HepG2 (cell line): ENCODE data around the gene PRPF4. TPM values are rescaled to one million over a fixed set of nuclear protein-coding genes. Genes with fewer than 3 reads are reported as not detected.

Experiments
- CBX2 ChIP-seq, 2 experiments: fragments of 200-600 bp in 1 of 2; sonication (generic); formaldehyde crosslinking in 1 of 2; IDR thresholded peaks; 2 replicates each; pipeline versions ENCODE4 v1.7.0 to v1.8.1; 2018 to 2022; ENCODE audit warnings: low read depth in 2 of 2, low read length in 1 of 2, mild to moderate bottlenecking in 1 of 2, missing genetic modification reagents in 1 of 2
- HBP1 ChIP-seq: IDR thresholded peaks from 2 replicates; pipeline ENCODE4 v1.6.1; 2016; ENCODE audit warnings: low read depth, control low read depth
- HMG20B ChIP-seq: conservative IDR thresholded peaks from 2 replicates; pipeline ENCODE4 v1.6.1; 2016; ENCODE audit warnings: missing genetic modification reagents, missing compliant biosample characterization
- HNF4G ChIP-seq, 2 experiments: sonication (generic) in 1 of 2; formaldehyde crosslinking in 1 of 2; IDR thresholded peaks; 2 replicates each; pipeline versions ENCODE4 v1.4.0 to v1.6.1; 2011 to 2020; ENCODE audit warnings: borderline replicate concordance in 2 of 2, low read depth in 2 of 2, mild to moderate bottlenecking in 2 of 2, low read length in 1 of 2, missing genetic modification reagents in 1 of 2, moderate library complexity in 1 of 2
- MIER3 ChIP-seq: IDR thresholded peaks from 2 replicates; pipeline ENCODE4 v1.6.1; 2016; ENCODE audit warnings: missing compliant biosample characterization, borderline replicate concordance
- PAX8 ChIP-seq: sonication (generic); formaldehyde crosslinking; IDR thresholded peaks from 2 replicates; pipeline ENCODE4 v1.8.0; 2022; ENCODE audit warnings: mild to moderate bottlenecking, missing genetic modification reagents, borderline replicate concordance
- PPARG ChIP-seq: conservative IDR thresholded peaks from 2 replicates; pipeline ENCODE4 v1.6.1; 2016; ENCODE audit warnings: missing biosample characterization, missing genetic modification reagents
- UBTF ChIP-seq: sonication (generic); formaldehyde crosslinking; IDR thresholded peaks from 2 replicates; pipeline ENCODE4 v1.4.0; 2020; ENCODE audit warnings: mild to moderate bottlenecking, missing genetic modification reagents
- ZBTB20 ChIP-seq: sonication (generic); formaldehyde crosslinking; IDR thresholded peaks from 2 replicates; pipeline ENCODE4 v1.8.1; 2023; ENCODE audit warnings: missing genetic modification reagents, low read depth, mild to moderate bottlenecking, borderline replicate concordance
- ZFY ChIP-seq: sonication (generic); formaldehyde crosslinking; IDR thresholded peaks from 2 replicates; pipeline ENCODE4 v1.4.0; 2020; ENCODE audit warnings: missing genetic modification reagents
- ZNF121 ChIP-seq: sonication (generic); formaldehyde crosslinking; IDR thresholded peaks from 2 replicates; pipeline ENCODE4 v1.5.0; 2020; ENCODE audit warnings: mild to moderate bottlenecking, missing genetic modification reagents
- ZNF280D ChIP-seq: sonication (generic); formaldehyde crosslinking; IDR thresholded peaks from 2 replicates; pipeline ENCODE4 v1.5.1; 2020; ENCODE audit warnings: mild to moderate bottlenecking, missing genetic modification reagents
- ZNF441 ChIP-seq: sonication (generic); formaldehyde crosslinking; IDR thresholded peaks from 2 replicates; pipeline ENCODE4 v1.7.0; 2021; ENCODE audit warnings: missing genetic modification reagents, borderline replicate concordance
- ZNF607 ChIP-seq: sonication (generic); formaldehyde crosslinking; IDR thresholded peaks from 2 replicates; pipeline ENCODE4 v1.5.1; 2020; ENCODE audit warnings: missing genetic modification reagents, mild to moderate bottlenecking, borderline replicate concordance
- ZNF619 ChIP-seq: sonication (generic); formaldehyde crosslinking; IDR thresholded peaks from 2 replicates; pipeline ENCODE4 v1.4.0; 2020; ENCODE audit warnings: mild to moderate bottlenecking, missing genetic modification reagents
- polyA plus RNA-seq, 8 experiments: library from polyadenylated mRNA; depleted of rRNA in 3 of 8; stranded (reverse) in 7 of 8; unstranded in 1 of 8; fragments of >200 nt; fragmentation: Illumina TruSeq in 4 of 8; extraction: Trizol in 4 of 8; gene quantifications; 2 replicates each; pipeline versions ENCODE4 v1.2.1 to v1.2.3, GENCODE V29; 2011 to 2016; ENCODE audit warnings: low read depth in 4 of 8, missing spikeins in 1 of 8, mixed read lengths in 1 of 8; ENCODE audit not compliant: insufficient read depth in 1 of 8
- total RNA-seq, 5 experiments: library from RNA; depleted of rRNA; stranded (reverse); fragments of >200 nt; fragmentation: Illumina TruSeq; extraction: Trizol; gene quantifications; 2 replicates each; pipeline ENCODE4 v1.2.3, GENCODE V29; 2016; ENCODE audit warnings: low read depth in 1 of 5

Gene PRPF4
- total and polyA plus RNA-seq, 2 of the 13 experiments (the other 11 are each of a cell fraction or from before 2014, with no cell fraction given), result 10.3 to 49.0 TPM

- TF ChIP-seq HBP1 (CRISPR knock-in tag) (peak; percentile 88), ZNF121 (CRISPR knock-in tag) (no peak), HNF4G (IDR thresholded peaks at IDR 0.05; ENCODE audit: borderline replicate concordance, low read depth, low read length) (no peak), HNF4G (CRISPR knock-in tag; IDR thresholded peaks at IDR 0.05; ENCODE audit: borderline replicate concordance, low read depth) (peak; percentile 81), ZFY (peak; percentile 94), ZNF619 (CRISPR knock-in tag) (0 out of 2 replicates have a peak, but pooled peaks have one; percentile 75), ZNF441 (no peak), ZNF280D (CRISPR knock-in tag) (peak; percentile 84), UBTF (CRISPR knock-in tag) (peak; percentile 75), HMG20B (CRISPR knock-in tag) (0 out of 2 replicates have a peak, but pooled peaks have one; percentile 11), PAX8 (CRISPR knock-in tag) (no peak), MIER3 (CRISPR knock-in tag) (peak; percentile 78; the same call in 1 of the 2 replicates), ZNF607 (CRISPR knock-in tag) (0 out of 2 replicates have a peak, but pooled peaks have one; percentile 27), CBX2 (IDR thresholded peaks at IDR 0.05; ENCODE audit: low read depth, low read length) (no peak), CBX2 (CRISPR knock-in tag; IDR thresholded peaks at IDR 0.05; ENCODE audit: low read depth) (no peak), ZBTB20 (peak; percentile 60; the same call in 1 of the 2 replicates), PPARG (CRISPR knock-in tag) (no peak)
Observed at GRCh38 chr9:113275157-113276131, at the start of gene PRPF4, which contains the start of gene CDC26 (continued).
